Measurements from ENCODE around the gene AUH.

GRCh38 chr9:91195372-91196012 lies 166.2 kb downstream of the AUH start:
- no peak for TF ChIP-seq POLR2A (IDR thresholded peaks at IDR 0.05)
- TF ChIP-seq CTCF (IDR thresholded peaks at IDR 0.05) = no peak

Measured in Peyer's patch (tissue), 4 donors.